Measurements from ENCODE around the gene TNFAIP8. TPM values are rescaled to one million over a fixed set of nuclear protein-coding genes. Genes with fewer than 3 reads are reported as not detected.

Gene TNFAIP8
- total and polyA plus RNA-seq, 2 donors (not counting 1 experiment from before 2014, with no cell fraction given): 36.7 to 37.7 TPM

DNA sequence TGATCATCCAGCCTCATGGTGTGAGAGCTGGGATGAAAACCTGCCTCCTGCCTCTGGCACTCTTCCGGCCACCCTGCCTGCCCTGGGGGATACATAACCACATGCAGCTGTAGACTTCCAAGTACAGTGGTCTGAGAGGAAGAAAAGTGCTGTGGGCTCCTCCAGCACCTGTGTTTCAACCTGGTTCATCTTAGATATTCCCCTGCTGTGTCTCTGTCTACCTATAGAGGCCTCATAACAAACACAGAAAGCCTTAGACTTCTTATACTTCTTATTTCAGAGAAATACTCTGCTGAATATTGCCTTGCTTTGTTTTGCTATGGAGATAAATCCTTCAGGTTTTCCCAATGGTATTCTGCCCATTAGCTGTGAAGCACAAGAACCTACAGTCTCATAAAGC, 19.6 kb upstream of the TNFAIP8 start:
- Histone ChIP-seq H3K4me1 (ENCODE audit: control insufficient read depth, extremely low read depth, insufficient read depth, low read length) (peaks cover 2% of the 10 kb centered on the region), H3K4me3 (replicated peaks in 1 of 4; ENCODE audit: control extremely low read depth in 1 of 4, insufficient read depth in 1 of 4, low read depth in 3 of 4, low read length in 4 of 4) (no peak overlapping the region), H3K4me2 (ENCODE audit: extremely low read depth, insufficient read depth, low read length) (no peak overlapping the region), H3K9ac (ENCODE audit: insufficient read depth, low read length) (no peak overlapping the region), H3K79me2 (ENCODE audit: control insufficient read depth, insufficient read depth, low read length) (no peaks in the 10 kb centered on the region), H2AFZ (ENCODE audit: low read length) (no peak overlapping the region), H3K36me3 (ENCODE audit: control insufficient read depth, insufficient read depth, low read length) (no peaks in the 10 kb centered on the region), H4K20me1 (ENCODE audit: control insufficient read depth, extremely low read depth, insufficient read depth, low read length) (no peaks in the 10 kb centered on the region), H3K27me3 (ENCODE audit: control insufficient read depth, insufficient read depth, low read length) (no peaks in the 10 kb centered on the region), H3K9me3 (ENCODE audit: control insufficient read depth, insufficient read depth, low read depth, low read length) (no peaks in the 10 kb centered on the region), H3K27ac (ENCODE audit: insufficient read depth, low read length) (no peak overlapping the region)
- no peak for DNase-seq (ENCODE audit: low read depth in 2 of 2)
- TF ChIP-seq, protein P1, sequence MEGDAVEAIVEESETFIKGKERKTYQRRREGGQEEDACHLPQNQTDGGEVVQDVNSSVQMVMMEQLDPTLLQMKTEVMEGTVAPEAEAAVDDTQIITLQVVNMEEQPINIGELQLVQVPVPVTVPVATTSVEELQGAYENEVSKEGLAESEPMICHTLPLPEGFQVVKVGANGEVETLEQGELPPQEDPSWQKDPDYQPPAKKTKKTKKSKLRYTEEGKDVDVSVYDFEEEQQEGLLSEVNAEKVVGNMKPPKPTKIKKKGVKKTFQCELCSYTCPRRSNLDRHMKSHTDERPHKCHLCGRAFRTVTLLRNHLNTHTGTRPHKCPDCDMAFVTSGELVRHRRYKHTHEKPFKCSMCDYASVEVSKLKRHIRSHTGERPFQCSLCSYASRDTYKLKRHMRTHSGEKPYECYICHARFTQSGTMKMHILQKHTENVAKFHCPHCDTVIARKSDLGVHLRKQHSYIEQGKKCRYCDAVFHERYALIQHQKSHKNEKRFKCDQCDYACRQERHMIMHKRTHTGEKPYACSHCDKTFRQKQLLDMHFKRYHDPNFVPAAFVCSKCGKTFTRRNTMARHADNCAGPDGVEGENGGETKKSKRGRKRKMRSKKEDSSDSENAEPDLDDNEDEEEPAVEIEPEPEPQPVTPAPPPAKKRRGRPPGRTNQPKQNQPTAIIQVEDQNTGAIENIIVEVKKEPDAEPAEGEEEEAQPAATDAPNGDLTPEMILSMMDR (conservative IDR thresholded peaks at IDR 0.05 in 1 of 2, IDR thresholded peaks at IDR 0.05 in 1 of 2; ENCODE audit: low read depth in 1 of 2, low read length in 2 of 2): no peak

DNA sequence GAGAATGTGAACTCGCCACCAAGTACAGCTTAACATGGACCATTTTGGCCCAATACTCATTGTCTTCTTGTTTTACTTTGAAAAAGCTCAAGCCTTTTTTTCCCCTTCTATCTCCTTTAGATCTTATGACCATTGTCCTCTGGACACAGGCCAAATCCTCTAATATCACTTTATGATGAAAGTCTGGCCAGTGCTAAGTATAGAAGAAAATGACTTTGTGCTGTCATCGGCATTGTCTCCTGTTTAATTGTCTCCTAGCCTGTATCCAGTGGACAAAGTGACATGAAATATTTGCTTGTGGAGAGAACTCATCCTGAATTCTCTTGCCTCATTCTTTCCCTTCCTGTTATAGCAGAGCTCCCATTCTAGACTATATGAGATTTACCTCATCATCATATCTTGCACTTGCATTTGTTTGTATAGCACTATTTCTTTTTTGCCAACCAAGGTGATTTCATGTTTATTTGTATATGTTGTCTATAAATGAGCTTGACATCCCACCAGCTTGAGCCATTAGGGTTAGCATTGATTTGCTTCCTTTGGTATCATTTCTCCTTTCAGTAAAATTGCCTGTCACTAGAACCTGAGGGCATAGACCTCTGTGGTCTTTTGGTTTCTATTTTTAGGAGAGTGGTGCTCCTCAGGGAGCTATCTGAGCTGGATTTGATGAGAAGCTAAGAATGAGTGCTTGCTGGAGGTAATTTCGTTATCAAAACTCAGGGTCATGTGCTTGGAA, 18.8 kb upstream of the TNFAIP8 start:
- Histone ChIP-seq H3K9ac (ENCODE audit: insufficient read depth, low read length) (no peak overlapping the region), H4K20me1 (ENCODE audit: control insufficient read depth, extremely low read depth, insufficient read depth, low read length) (no peaks in the 10 kb centered on the region), H3K4me3 (replicated peaks in 1 of 4; ENCODE audit: control extremely low read depth in 1 of 4, insufficient read depth in 1 of 4, low read depth in 3 of 4, low read length in 4 of 4) (no peak overlapping the region), H3K9me3 (ENCODE audit: control insufficient read depth, insufficient read depth, low read depth, low read length) (no peaks in the 10 kb centered on the region), H3K4me1 (ENCODE audit: control insufficient read depth, extremely low read depth, insufficient read depth, low read length) (peaks cover 2% of the 10 kb centered on the region), H3K27me3 (ENCODE audit: control insufficient read depth, insufficient read depth, low read length) (no peaks in the 10 kb centered on the region), H3K4me2 (ENCODE audit: extremely low read depth, insufficient read depth, low read length) (no peak overlapping the region), H3K79me2 (ENCODE audit: control insufficient read depth, insufficient read depth, low read length) (no peaks in the 10 kb centered on the region), H2AFZ (ENCODE audit: low read length) (no peak overlapping the region), H3K27ac (ENCODE audit: insufficient read depth, low read length) (no peak overlapping the region), H3K36me3 (ENCODE audit: control insufficient read depth, insufficient read depth, low read length) (no peaks in the 10 kb centered on the region)
- no peak for TF ChIP-seq EZH2 (IDR thresholded peaks at IDR 0.05; ENCODE audit: low read length, missing control alignments)
- no peak for DNase-seq (ENCODE audit: low read depth in 2 of 2)

DNA sequence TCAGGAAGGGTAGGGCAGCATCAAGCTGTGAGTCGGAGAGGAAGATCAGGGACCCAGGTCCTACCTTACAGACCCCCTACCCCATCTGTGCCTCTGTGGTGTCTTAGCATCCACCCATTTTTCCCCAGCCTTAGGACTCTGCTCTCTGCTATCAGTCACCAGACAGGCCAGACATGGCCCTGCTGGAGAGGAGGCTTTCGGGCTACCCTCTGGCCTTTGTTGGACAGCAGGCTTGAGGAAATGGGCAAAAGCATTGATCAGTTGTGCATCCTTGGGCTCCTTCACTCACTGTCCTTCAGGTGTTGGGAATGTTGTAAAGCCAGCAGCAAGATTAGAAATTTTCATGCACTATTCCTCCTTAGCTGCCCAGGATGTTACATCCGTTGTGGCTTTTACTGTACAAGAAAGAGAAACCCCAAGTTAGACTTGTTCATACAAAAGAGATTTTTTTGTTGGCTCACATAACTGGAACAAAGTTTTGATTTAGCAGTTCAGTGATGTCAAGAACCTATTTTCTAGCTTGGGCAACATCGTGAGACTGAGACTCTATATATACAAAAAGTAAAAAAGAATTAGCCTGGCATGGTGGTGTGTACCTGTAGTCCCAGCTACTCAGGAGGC, 17.4 kb upstream of the TNFAIP8 start:
- H3K4me1 ChIP-seq (ENCODE audit: control insufficient read depth, extremely low read depth, insufficient read depth, low read length): peaks cover 2% of the 10 kb centered on the region

More for the DNA sequence above, 17.4 kb upstream of the TNFAIP8 start:
- Histone ChIP-seq H3K9me3 (ENCODE audit: control insufficient read depth, insufficient read depth, low read depth, low read length) (no peaks in the 10 kb centered on the region), H3K36me3 (ENCODE audit: control insufficient read depth, insufficient read depth, low read length) (no peaks in the 10 kb centered on the region), H3K4me2 (ENCODE audit: extremely low read depth, insufficient read depth, low read length) (no peak overlapping the region), H4K20me1 (ENCODE audit: control insufficient read depth, extremely low read depth, insufficient read depth, low read length) (no peaks in the 10 kb centered on the region), H2AFZ (ENCODE audit: low read length) (no peak overlapping the region), H3K4me3 (replicated peaks in 1 of 4; ENCODE audit: control extremely low read depth in 1 of 4, insufficient read depth in 1 of 4, low read depth in 3 of 4, low read length in 4 of 4) (no peak overlapping the region), H3K9ac (ENCODE audit: insufficient read depth, low read length) (no peak overlapping the region), H3K79me2 (ENCODE audit: control insufficient read depth, insufficient read depth, low read length) (no peaks in the 10 kb centered on the region), H3K27me3 (ENCODE audit: control insufficient read depth, insufficient read depth, low read length) (no peaks in the 10 kb centered on the region), H3K27ac (ENCODE audit: insufficient read depth, low read length) (no peak overlapping the region)
- TF ChIP-seq, protein P1 (conservative IDR thresholded peaks at IDR 0.05 in 1 of 2, IDR thresholded peaks at IDR 0.05 in 1 of 2; ENCODE audit: low read depth in 1 of 2, low read length in 2 of 2): no peak
- no peak for TF ChIP-seq EZH2 (IDR thresholded peaks at IDR 0.05; ENCODE audit: low read length, missing control alignments)
- no peak for DNase-seq (ENCODE audit: low read depth in 2 of 2)
